Gastrocnemius medialis (tissue), 4 donors: ENCODE results near the gene OPCML. TPM values are rescaled to one million over a fixed set of nuclear protein-coding genes. Genes with fewer than 3 reads are reported as not detected.

ENCODE experiments used
- ATAC-seq, 2 donors: fragments of 150-250 bp; one replicate each; pipeline ENCODE4 v1.9.1; 2016
- DNase-seq, 2 donors: peaks; one replicate each; pipeline ENCODE4 v3.0.0-alpha.2; 2019
- H3K27ac ChIP-seq, 4 donors: fragments of 200-600 bp; sonication (generic); 1 replicate in 1 of 4; 2 replicates in 3 of 4; pipeline ENCODE4 v1.5.1; 2016 to 2018; ENCODE audit warnings: mild to moderate bottlenecking in 2 of 4, moderate library complexity in 1 of 4
- H3K27me3 ChIP-seq, 3 donors: fragments of 200-600 bp; sonication (generic) in 2 of 3; 1 replicate in 1 of 3; 2 replicates in 2 of 3; pipeline versions ENCODE4 v1.5.1 to v1.6.0; 2016 to 2019; ENCODE audit warnings: mild to moderate bottlenecking in 1 of 3, moderate library complexity in 1 of 3
- H3K36me3 ChIP-seq, 2 donors: fragments of 200-600 bp; sonication (generic) in 1 of 2; one replicate each; pipeline ENCODE4 v1.5.1; 2017 to 2018
- H3K4me1 ChIP-seq, 2 donors: fragments of 200-600 bp; sonication (generic) in 1 of 2; one replicate each; pipeline ENCODE4 v1.5.1; 2016 to 2017; ENCODE audit warnings: mild to moderate bottlenecking in 2 of 2
- H3K4me3 ChIP-seq, 4 donors: fragments of 200-600 bp; sonication (generic) in 3 of 4; 1 replicate in 1 of 4; 2 replicates in 3 of 4; pipeline ENCODE4 v1.5.1; 2016 to 2019; ENCODE audit warnings: mild to moderate bottlenecking in 2 of 4
- H3K9me3 ChIP-seq, 3 donors: fragments of 200-600 bp; sonication (generic) in 2 of 3; 1 replicate in 1 of 3; 2 replicates in 2 of 3; pipeline ENCODE4 v1.5.1; 2016 to 2019
- POLR2A ChIP-seq, 2 donors: fragments of 450-650 bp; IDR thresholded peaks; one replicate each; pipeline ENCODE4 v1.6.1; 2017; ENCODE audit warnings: antibody characterized with exemption in 2 of 2, mild to moderate bottlenecking in 2 of 2, moderate library complexity in 2 of 2
- in situ Hi-C, 4 donors: fragments of 200-750 bp; cut with MboI; loops; one replicate each; pipeline versions ENCODE4 v1.15.0 to v1.8.0; 2017; ENCODE audit warnings: low sequenced_read_pairs in 4 of 4
- intact Hi-C: fragments of 100-400 bp; cut with DNase I; formaldehyde crosslinking; loops from one replicate; pipeline ENCODE4 v1.15.1; 2023; ENCODE audit warnings: low total_unique reads
- total RNA-seq, 4 donors: library from RNA; depleted of rRNA; stranded (reverse); fragments of >200 nt; gene quantifications; one replicate each; pipeline versions ENCODE4 v1.1.0 to v1.2.3, GENCODE V29; 2016
- TF ChIP-seq, protein P1 (sequence below), 5 experiments: fragments of 450-650 bp in 3 of 5; fragments of 200-600 bp in 2 of 5; sonication (generic) in 2 of 5; IDR thresholded peaks in 4 of 5; conservative IDR thresholded peaks in 1 of 5; 1 replicate in 4 of 5; 2 replicates in 1 of 5; pipeline ENCODE4 v1.5.1; 2016 to 2019; ENCODE audit warnings: antibody characterized with exemption in 5 of 5, mild to moderate bottlenecking in 3 of 5, moderate library complexity in 3 of 5

Gene OPCML
- total RNA-seq, 4 donors from 2014 or later = not detected

DNA sequence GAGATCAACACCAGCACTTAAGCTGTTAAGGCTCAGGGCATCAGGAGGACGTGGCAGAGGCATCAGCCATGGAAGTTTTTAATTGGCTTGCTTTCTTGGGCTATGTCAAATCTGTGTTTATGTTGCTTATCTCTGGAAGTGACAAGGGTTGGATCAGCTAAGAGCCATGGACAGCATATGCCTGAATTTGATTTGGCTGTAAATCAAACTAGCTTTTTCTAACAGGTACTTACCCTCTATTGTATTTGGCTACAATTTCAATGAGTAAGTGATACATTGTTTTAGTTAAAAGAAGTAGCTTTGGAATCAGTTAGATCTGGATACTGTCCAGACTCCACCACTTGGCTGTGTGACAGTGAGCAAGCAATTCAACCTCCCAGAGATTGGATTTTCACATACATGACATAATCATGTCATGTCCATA is 936.6 kb downstream of the OPCML start:
- no peak for ATAC-seq

DNA sequence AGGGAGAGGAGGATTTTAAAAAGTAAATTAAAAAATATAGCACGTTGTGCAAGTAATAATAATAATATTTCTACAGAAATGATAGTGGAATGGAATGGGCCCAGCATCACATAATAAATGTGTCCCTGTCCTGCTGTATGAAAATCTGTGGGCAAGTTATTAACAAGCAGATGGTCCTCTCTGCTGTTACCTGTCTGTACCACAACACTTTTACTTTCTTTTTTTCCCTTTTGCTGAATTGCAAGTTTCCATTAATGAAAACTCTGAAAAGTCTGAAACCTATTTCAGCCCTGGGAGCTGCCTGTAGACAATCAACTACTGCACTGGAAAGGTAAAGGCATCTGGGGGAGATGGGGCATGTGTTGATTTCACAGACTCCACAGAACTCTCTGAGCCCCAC is 937.1 kb downstream of the OPCML start:
- Histone ChIP-seq H3K36me3 (no peaks in the 10 kb centered on the region), H3K4me1 (no peaks in the 10 kb centered on the region), H3K27me3 (no peaks in the 10 kb centered on the region), H3K27ac (no peak overlapping the region), H3K9me3 (no peaks in the 10 kb centered on the region), H3K4me3 (no peak overlapping the region)
- intact Hi-C loops (no loop called here), in situ Hi-C loops (no loop called here)
- DNase-seq (no peak), ATAC-seq (no peak)
- TF ChIP-seq, protein P1, sequence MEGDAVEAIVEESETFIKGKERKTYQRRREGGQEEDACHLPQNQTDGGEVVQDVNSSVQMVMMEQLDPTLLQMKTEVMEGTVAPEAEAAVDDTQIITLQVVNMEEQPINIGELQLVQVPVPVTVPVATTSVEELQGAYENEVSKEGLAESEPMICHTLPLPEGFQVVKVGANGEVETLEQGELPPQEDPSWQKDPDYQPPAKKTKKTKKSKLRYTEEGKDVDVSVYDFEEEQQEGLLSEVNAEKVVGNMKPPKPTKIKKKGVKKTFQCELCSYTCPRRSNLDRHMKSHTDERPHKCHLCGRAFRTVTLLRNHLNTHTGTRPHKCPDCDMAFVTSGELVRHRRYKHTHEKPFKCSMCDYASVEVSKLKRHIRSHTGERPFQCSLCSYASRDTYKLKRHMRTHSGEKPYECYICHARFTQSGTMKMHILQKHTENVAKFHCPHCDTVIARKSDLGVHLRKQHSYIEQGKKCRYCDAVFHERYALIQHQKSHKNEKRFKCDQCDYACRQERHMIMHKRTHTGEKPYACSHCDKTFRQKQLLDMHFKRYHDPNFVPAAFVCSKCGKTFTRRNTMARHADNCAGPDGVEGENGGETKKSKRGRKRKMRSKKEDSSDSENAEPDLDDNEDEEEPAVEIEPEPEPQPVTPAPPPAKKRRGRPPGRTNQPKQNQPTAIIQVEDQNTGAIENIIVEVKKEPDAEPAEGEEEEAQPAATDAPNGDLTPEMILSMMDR (IDR thresholded peaks at IDR 0.05 in 4 of 5, conservative IDR thresholded peaks at IDR 0.05 in 1 of 5) = no peak
- TF ChIP-seq POLR2A (IDR thresholded peaks at IDR 0.05) = no peak

More for the DNA sequence above, 936.6 kb downstream of the OPCML start:
- Histone ChIP-seq H3K9me3 (no peaks in the 10 kb centered on the region), H3K4me3 (no peak overlapping the region), H3K27me3 (no peaks in the 10 kb centered on the region), H3K36me3 (no peaks in the 10 kb centered on the region), H3K27ac (no peak overlapping the region), H3K4me1 (no peaks in the 10 kb centered on the region)
- no peak for DNase-seq
- TF ChIP-seq POLR2A (IDR thresholded peaks at IDR 0.05) = no peak
- TF ChIP-seq, protein P1 (IDR thresholded peaks at IDR 0.05 in 4 of 5, conservative IDR thresholded peaks at IDR 0.05 in 1 of 5) = no peak
- in situ Hi-C loops (no loop called here), intact Hi-C loops (no loop called here)

DNA sequence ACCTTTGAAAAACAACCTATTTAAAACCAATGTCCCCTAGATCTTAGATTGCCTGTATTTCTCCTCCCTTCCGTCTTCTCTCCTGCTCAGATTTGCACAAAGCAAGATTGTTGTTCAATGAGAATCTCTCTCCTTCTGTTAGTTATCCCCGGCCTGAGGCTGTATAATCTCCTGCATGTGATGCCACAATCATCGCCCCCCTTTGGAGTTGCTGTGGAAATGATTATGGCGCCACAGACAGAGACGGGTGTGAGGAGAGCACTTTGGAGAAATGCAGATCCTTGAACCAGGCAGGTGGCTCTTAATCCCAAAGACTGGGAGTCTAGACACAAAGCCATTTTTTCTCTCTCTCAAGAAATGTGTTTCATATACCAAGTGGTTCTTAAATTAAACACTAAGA is 941.3 kb downstream of the OPCML start:
- Histone ChIP-seq H3K9me3 (no peaks in the 10 kb centered on the region), H3K27ac (no peak overlapping the region), H3K27me3 (no peaks in the 10 kb centered on the region), H3K4me3 (no peak overlapping the region), H3K36me3 (no peaks in the 10 kb centered on the region), H3K4me1 (no peaks in the 10 kb centered on the region)
- intact Hi-C loops (no loop called here), in situ Hi-C loops (no loop called here)
- ATAC-seq (no peak), DNase-seq (no peak)
- TF ChIP-seq POLR2A (IDR thresholded peaks at IDR 0.05) = no peak
- TF ChIP-seq, protein P1 (IDR thresholded peaks at IDR 0.05 in 4 of 5, conservative IDR thresholded peaks at IDR 0.05 in 1 of 5) = no peak

DNA sequence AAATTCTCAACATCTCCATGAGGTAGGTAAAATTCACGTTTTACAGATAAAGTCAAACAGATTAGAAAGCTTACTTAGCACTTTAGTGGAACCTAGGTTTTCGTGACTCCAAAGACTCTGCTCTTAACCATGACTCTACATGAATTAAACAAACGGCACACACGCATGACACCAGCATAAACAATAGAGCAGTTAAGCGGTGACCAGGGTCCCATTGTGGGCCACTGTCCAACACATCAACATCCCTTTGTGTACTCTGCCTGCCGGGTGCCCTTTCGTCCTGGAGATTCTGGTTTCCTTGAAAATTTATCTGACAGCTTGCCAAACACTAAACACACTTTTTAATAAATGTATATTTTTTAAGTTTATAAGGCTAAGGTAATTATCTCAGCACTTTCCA is 941.7 kb downstream of the OPCML start:
- no peak for ATAC-seq
- TF ChIP-seq, protein P1 (IDR thresholded peaks at IDR 0.05 in 4 of 5, conservative IDR thresholded peaks at IDR 0.05 in 1 of 5) = no peak
- TF ChIP-seq POLR2A (IDR thresholded peaks at IDR 0.05) = no peak
- Histone ChIP-seq H3K27ac (no peak overlapping the region), H3K27me3 (no peaks in the 10 kb centered on the region), H3K4me1 (no peaks in the 10 kb centered on the region), H3K9me3 (no peaks in the 10 kb centered on the region), H3K36me3 (no peaks in the 10 kb centered on the region), H3K4me3 (no peak overlapping the region)
- intact Hi-C loops (no loop called here), in situ Hi-C loops (no loop called here)
- DNase-seq = no peak

DNA sequence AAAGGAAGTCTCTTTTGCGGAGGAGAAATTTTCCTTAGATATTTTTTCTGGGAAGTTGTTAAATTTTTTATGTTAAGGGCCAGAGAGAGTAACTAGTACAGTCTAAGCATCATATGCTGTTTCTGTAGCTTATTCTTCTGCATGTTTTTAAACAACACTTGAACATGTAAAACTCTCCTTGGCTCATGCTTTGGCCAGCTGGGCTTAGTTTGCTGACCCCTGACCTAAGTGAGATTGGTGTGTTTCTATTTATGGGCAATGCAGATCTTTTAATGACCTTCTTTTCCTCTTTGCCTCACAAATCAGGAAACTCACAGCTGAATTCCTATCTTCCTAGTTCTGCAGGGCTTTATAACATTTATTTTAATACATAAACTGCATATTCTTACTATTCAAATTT is 942.5 kb downstream of the OPCML start:
- ATAC-seq (no peak), DNase-seq (no peak)
- TF ChIP-seq, protein P1 (IDR thresholded peaks at IDR 0.05 in 4 of 5, conservative IDR thresholded peaks at IDR 0.05 in 1 of 5) = no peak
- TF ChIP-seq POLR2A (IDR thresholded peaks at IDR 0.05) = no peak
- no peaks in the 10 kb centered on the region for H3K27me3 ChIP-seq
- H3K27ac ChIP-seq = no peak overlapping the region
- no peaks in the 10 kb centered on the region for H3K36me3 ChIP-seq
- H3K9me3 ChIP-seq = no peaks in the 10 kb centered on the region
- H3K4me3 ChIP-seq = no peak overlapping the region
- in situ Hi-C loops (no loop called here), intact Hi-C loops (no loop called here)
- no peaks in the 10 kb centered on the region for H3K4me1 ChIP-seq
